GM21390 (cell line): Measurements from ENCODE around the gene ACTL6B.

Experiments used
- ATAC-seq: cut with Tn5 transposase; IDR thresholded peaks from one replicate; pipeline ENCODE4 v1.9.1; 2021; ENCODE audit not compliant: unreplicated experiment

Gene ACTL6B

DNA sequence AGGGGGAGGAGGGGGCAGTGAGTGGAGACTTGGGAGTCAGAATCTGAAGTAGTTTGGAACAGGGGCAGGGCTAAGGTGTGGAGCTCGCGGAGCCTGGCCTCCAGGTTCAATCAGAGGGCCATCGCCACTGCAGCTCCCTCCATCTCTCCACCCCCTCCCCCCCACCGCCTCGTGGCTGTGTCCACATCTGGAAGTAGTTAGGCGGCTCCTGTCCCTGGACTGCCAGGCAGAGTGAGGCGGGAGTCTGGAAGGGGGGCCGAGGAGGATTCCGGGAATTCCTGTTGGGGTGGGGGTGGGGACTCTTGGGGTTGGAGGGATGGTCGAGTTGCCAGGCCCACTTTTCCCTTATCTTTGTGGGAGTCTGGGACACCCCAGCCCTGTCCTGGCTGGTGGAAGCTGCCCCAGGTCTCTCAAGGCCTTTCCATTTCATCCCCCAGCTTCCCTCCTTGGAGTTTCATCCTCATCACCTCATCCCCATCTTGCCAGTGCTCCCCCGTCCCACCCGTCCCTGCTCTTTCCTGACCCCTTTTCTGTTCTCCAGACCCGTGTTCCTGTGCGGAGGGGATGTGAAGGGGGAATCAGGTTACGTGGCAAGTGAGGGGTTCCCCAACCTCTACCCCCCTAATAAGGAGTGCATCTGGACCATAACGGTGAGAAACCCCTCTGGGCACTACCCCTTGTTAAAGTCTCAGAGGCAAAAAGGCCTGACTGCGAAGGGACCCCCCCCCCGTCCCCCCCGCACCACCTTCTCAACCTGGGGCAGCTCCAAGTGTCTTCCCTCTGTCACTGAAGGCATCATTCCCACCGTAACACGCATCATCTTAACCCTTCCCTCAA lies 53.1 kb downstream of the ACTL6B start:
- ATAC-seq, result no peak

- no peak for ATAC-seq
These were observed 55.6 kb downstream of the ACTL6B start for GRCh38 chr7:100600730-100601038.

DNA sequence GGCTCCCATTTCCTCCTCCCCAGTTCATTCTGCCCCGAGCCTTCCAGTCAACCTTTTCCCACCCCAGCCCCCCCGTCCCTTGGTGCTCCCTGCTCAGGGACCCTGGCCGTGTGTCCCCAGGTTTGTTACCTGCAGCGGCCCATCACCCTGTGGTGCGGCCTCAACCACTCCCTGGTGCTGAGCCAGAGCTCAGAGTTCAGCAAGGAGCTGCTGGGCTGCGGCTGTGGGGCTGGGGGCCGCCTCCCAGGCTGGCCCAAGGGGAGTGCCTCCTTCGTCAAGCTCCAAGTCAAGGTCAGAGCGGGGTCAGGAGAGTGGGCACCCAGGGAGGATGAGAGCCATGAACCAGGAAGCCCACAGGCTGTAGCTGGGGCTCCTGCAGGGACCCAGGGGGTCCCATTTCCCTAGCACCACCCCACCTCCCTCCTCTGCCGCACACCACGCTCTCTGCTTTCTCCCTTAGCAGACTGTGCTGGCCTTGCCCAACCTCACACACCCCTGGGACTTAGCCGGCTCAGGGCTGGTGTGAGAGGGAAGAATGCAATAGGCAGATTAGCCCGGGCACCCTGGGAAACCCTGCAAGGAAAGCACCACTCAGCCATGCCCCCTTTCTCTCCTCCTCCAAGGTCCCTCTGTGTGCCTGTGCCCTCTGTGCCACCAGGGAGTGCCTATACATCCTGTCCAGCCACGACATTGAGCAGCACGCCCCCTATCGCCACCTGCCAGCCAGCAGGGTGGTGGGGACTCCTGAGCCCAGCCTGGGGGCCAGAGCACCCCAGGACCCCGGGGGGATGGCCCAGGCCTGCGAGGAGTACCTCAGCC lies 56.1 kb downstream of the ACTL6B start:
- ATAC-seq, result no peak

- ATAC-seq, result no peak
These were observed 57.8 kb downstream of the ACTL6B start for GRCh38 chr7:100598425-100598824.

DNA sequence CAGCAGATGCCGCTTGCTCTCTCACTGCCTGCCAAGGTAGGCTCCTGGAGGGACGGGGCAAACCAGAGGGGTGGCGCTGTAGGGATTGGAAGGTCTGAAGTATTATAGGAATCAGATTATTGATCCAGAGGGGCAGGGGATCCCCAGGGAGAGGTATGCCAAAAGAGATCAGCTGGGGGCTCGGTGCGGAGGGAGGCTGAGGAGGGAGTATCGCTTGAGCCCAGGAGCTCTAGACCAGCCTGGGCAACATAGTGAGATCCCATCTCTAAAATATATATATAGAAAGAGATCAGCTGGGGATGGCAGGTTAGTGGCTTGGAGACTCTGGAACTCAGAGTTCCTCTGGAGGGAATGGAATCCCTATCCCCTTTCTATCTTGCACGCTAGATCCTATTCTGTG lies 61.1 kb downstream of the ACTL6B start:
- ATAC-seq, result no peak
